Rectal smooth muscle tissue (tissue), 1 donor: ENCODE results near the gene GAGE2A.

Experiments
- H3K27ac ChIP-seq: one replicate; pipeline ENCODE4 v1.7.0; 2013; ENCODE audit warnings: low read depth, low read length, inconsistent platforms
- H3K27me3 ChIP-seq: one replicate; pipeline ENCODE4 v1.7.0; 2013; ENCODE audit warnings: low read length; ENCODE audit not compliant: control insufficient read depth, insufficient read depth
- H3K36me3 ChIP-seq: one replicate; pipeline ENCODE4 v1.7.0; 2013; ENCODE audit warnings: low read length; ENCODE audit not compliant: control insufficient read depth, insufficient read depth
- H3K4me1 ChIP-seq: one replicate; pipeline ENCODE4 v1.7.0; 2013; ENCODE audit warnings: low read length; ENCODE audit not compliant: control insufficient read depth, insufficient read depth
- H3K4me3 ChIP-seq: one replicate; pipeline ENCODE4 v1.7.0; 2013; ENCODE audit warnings: low read length
- H3K9ac ChIP-seq: one replicate; pipeline ENCODE4 v1.7.0; 2013; ENCODE audit warnings: low read length

Gene GAGE2A

DNA sequence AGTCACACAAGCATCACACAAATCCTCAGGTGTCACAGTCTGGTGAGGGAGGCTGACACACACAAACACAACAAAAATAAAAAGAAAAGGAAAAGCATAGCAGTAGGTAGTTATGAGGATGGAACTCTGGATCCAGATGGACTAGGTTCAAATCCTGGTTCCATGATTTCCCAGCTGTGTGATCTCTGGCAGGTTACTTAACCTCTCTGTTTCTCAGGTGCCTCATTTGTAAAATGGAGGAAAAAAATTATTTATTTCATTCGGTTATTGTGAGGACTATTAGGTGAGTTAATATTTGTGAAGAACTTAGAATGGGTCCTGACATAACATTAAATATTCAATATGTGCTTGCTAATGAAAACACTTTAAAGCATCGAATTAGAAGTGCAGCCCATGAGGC lies 29.3 kb downstream of the GAGE2A start:
- Histone ChIP-seq H3K4me1 (no peaks in the 10 kb centered on the region), H3K4me3 (no peak overlapping the region), H3K27me3 (no peaks in the 10 kb centered on the region), H3K9ac (no peak overlapping the region), H3K27ac (no peak overlapping the region), H3K36me3 (no peaks in the 10 kb centered on the region)

DNA sequence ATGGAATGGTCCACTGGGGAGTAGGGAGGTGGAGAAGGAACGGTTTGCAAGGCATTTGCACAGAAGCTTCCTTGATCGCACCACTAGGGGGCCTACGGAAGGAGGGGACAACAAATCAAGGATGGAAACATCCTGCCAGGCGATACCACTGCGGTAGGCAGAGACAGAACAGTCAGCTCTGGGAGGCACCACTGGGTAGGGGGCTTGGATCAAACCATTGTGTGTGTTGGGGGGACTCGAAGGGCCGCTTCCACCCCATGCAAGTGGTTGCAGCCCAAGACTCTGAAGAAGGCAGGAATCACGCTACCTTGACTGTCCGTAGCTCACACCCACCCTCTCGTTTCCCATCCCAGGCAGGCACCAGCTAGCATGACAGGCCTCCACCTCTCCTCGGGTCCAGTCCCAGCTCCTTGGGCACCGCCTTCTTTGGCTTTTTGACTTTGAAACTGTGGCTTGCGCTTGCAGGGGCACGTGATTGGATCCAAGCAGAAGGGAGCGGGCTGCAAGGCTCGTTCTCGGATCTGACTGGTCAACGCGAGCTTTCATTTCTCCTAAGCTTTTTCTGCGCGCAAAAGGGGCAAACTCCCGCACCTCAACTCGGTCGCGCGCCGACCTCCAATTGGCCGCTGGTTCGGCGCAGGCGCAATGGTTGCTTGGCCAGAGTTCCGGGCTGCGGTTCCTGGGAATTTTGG lies 37.9 kb downstream of the GAGE2A start:
- no peaks in the 10 kb centered on the region for H3K36me3 ChIP-seq
- H3K27me3 ChIP-seq = no peaks in the 10 kb centered on the region
- H3K9ac ChIP-seq = no peak overlapping the region
- no peak overlapping the region for H3K27ac ChIP-seq
- no peak overlapping the region for H3K4me3 ChIP-seq
- H3K4me1 ChIP-seq = no peaks in the 10 kb centered on the region

DNA sequence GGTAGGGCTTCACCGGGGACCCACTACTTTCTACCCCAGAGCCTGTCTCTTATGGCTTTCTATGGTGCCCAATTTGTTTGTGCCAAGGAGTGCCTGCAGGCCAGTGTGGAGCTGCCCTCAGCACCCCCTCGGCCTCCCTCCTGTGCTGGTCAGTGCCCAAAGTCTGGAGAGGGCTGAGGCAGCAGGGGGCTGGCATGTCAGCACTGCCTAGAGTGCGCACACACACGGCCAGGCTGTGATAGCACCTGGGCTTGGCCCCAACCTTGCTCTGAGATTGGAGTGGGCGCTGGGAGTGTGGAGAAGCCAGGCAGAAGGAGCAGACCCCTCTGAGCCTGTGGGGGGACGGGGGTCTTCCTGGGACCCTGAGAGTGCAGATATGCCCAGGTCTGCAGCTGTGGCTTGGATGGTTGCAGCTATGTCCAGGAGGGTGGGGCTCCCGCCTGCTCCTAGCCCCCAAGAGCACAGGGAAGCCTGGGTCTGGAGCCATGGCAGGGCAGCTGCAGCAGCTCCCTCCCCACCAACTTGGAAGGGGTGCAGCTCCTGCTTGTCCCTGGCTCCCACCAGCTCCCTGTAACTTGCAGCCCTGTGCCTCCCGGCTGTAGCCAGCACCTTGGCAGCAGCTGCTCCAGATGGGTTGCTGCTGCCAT lies 55.8 kb downstream of the GAGE2A start:
- Histone ChIP-seq H3K27ac (no peak overlapping the region), H3K9ac (no peak overlapping the region), H3K4me1 (no peaks in the 10 kb centered on the region), H3K36me3 (no peaks in the 10 kb centered on the region), H3K4me3 (no peak overlapping the region), H3K27me3 (peaks cover 5% of the 10 kb centered on the region)
